Activated T-helper 1 cell treated with Interleukin-2 at 50 U/mL for 16 hours (primary cell): ENCODE data around the gene MAP3K20.
"Not testable (repeated sequence)": the region's sequence is repeated elsewhere in the genome, so short reads cannot be mapped to it uniquely, and the experiment has no call there.

Experiments used
- DNase-seq: peaks from one replicate; pipeline ENCODE4 v3.0.0-alpha.2; 2020; ENCODE audit warnings: low read depth

The MAP3K20 gene

DNA sequence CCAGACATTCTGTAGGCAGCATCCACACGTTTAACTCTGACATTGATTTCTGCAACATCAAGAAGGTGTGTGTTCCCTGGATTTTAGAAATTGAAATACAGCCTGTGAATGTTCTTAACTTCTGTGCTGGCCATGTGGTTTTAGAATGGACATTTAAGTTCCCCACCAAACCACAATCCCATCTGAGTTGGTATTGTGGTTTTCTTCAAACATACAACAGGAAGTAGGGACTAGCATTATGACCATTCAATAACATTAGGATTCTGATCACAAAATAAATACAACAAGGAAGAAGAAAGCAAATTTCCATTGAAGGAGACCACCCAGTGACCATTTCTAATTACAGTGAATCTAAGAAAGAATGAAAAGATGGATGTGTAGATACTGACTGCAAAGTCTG, 51.2 kb downstream of the MAP3K20 start:
- DNase-seq = no peak

DNA sequence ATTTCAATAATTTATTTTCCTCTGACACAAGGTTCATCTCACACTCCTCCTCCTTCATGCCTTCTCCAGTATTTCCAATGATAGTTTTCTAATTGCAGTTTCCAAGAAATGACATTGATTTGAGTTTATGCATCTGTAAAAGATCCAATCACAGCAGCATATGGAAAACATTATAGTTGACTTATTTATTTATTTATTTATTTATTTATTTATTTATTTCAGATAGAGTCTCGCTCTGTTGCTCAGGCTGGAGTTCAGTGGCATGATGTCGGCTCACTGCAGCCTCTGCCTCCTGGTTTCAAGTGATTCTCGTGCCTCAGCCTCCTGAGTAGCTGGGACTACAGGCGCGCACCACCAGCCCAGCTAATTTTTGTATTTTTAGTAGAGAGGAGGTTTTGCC, 52.5 kb downstream of the MAP3K20 start:
- not testable (repeated sequence) for DNase-seq

- no peak for DNase-seq
Measured at GRCh38 chr2:173130496-173131465, 55.1 kb downstream of the MAP3K20 start.

GRCh38 chr2:173132531-173132930, 56.9 kb downstream of the MAP3K20 start:
- no peak for DNase-seq

GRCh38 chr2:173134703-173135102, 59.1 kb downstream of the MAP3K20 start:
- no peak for DNase-seq

- DNase-seq = no peak
Measured at GRCh38 chr2:173136067-173136466, 60.4 kb downstream of the MAP3K20 start.

GRCh38 chr2:173136599-173136998, 61.0 kb downstream of the MAP3K20 start:
- no peak for DNase-seq

GRCh38 chr2:173137610-173138009, 62.0 kb downstream of the MAP3K20 start:
- no peak for DNase-seq

DNA sequence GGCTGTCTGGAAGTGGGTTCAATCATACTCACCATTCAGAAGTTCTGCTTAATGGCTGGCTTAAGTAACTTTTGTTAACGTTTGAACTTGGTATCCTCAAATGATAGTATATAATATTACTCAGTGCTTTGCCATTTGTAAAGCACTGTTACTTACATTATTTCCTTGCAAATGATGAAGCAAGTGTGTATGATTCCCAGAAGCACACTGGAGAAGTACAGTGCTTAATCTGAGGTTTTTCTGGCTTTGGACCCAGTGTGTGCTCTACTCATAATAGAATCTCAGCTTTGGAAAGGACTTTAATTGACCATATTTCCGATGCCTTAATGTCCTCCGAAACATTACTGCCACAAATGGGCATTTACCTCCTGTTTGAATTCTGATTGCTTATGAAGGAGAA, 63.3 kb downstream of the MAP3K20 start:
- no peak for DNase-seq

- DNase-seq = no peak
Measured at GRCh38 chr2:173141666-173142065, 66.0 kb downstream of the MAP3K20 start.

DNA sequence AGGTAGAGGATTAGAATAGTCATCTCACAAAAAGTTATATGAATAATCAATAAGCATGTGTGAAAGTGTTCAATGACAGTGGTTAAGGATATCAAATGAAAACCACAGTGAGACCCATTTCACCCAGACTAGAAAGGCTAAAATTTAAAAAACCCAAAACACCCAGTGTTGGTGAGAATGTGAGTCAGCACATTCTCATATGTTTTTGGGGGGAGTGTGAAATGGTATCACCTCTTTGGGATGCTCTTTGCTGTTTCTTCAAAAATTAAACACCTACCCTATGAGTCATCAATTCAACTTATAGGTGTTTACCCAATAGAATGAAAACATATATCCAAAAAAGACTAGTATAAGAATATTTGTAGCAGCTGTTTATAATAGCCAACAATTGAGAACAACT, 69.8 kb downstream of the MAP3K20 start:
- no peak for DNase-seq

DNA sequence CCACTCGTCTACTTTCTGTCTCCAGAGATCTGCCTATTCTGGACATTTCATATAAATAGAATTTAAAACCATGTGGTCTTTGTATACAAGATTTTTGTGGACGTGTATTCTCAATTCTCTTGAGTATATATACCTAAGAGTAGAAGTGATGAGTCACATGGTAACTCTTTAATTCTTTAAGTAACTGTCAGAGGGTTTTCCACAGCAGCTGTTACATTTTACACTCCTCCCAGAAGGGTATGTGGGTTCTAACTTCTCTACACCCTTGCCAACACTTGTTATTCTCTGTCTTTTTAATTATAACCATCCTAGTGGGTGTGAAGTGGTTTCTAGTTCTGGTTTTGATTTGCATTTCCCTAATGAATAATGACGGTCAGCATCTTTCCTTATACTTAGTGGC, 70.9 kb downstream of the MAP3K20 start:
- no peak for DNase-seq

DNA sequence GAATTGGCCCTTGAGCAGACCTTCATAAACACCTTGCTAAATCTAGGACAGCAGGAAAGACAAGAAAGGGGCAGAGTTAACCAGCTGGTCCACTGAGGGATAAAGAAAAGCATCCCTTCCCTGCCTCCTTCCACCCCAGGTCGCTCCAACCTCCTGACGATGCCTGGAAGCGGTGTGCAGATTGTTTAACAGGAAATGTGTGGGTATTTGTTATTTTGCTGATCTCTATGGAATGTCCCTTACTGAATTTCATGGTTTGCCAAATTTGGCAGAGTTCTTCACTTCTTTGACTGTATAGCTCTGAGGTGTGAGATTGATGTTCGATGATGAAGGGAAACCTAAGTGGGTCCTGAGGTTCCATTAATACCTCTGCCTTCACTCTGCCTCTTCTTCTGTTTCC, 72.9 kb downstream of the MAP3K20 start:
- no peak for DNase-seq

GRCh38 chr2:173149491-173149890, 73.8 kb downstream of the MAP3K20 start:
- peak; percentile 10 for DNase-seq

DNA sequence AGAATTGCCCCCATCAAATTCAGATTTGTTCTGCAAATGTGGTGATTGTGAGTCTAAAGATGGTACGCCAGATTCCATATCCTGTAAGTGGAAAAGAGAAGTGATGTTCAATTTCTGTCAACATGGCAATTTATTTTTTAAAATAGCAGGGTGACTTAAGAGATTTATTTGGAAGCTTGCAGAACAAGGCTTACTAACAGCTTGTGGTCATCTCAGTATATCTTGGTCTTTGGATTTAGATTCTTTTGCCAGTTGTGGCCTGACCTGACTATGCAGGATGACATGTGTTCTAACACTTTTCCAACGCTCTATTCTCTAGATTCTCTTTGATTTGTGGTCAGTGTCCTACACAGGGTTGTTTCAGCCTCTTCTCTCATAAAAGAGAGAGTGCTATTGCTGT, 74.4 kb downstream of the MAP3K20 start:
- DNase-seq = no peak

GRCh38 chr2:173150963-173151362, 75.3 kb downstream of the MAP3K20 start:
- DNase-seq = no peak

DNA sequence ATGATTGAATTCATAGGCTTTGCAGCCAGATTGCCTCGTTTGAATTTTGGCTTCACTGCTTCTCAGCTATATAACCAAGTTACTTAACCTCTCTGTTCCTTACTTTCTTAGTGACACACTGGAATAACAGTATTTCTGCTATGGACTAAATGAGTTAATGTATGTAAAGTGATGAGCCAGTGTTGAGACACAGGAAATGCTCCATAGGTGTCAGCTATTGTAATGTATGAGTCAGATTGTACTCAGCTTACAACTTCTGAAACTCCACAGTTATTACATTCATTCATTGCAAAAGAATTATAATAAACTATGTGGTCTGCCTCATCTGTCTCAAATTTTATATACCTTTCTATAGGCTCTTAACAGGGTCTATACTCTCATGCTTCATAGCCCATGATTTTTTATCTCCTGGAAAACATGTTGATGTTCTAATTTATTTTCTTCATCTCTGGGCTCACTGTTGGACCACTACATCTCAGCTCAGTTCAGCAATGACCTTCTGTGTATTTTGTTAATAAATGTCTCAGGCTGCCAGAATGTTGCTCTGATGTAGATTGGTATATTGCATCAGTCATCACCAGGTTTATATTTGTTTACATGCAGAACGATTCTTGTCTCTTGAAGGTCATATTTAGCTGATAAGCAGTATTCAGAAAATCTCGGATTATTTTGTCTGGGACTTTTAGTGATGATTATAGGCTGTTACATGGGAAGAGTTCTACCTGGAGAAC, 76.2 kb downstream of the MAP3K20 start:
- no peak for DNase-seq

DNA sequence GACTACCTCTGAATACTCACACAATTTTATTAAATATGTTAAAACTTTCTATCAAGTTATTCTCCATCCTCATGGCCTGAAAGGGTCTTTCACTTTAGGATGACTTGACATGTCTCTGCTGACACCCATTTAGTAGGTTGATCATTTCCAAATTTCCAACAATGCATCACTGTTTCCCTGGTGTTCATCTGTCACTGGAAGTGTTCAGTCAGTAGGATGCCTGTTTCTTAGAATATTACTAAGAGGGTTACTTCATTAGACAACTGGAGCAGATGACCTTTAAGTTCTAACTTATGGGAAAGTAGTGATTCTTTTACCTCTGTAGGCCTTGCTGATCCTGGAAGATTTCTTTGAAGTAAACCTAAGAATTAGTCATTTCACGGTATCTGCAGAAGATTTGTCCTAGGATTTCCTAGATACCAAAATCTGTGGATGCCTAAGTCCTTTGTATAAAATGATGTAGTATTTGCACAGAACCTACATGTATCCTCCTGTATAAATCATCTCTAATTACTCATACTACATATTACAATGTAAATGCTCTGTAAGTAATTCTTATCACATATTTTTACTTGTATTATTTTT, 77.7 kb downstream of the MAP3K20 start:
- no peak for DNase-seq

- no peak for DNase-seq
Measured at GRCh38 chr2:173157676-173158293, 82.1 kb downstream of the MAP3K20 start.

GRCh38 chr2:173159791-173160463, 84.3 kb downstream of the MAP3K20 start:
- DNase-seq = no peak

- DNase-seq = no peak
Measured at GRCh38 chr2:173160618-173161017, 85.0 kb downstream of the MAP3K20 start.

DNA sequence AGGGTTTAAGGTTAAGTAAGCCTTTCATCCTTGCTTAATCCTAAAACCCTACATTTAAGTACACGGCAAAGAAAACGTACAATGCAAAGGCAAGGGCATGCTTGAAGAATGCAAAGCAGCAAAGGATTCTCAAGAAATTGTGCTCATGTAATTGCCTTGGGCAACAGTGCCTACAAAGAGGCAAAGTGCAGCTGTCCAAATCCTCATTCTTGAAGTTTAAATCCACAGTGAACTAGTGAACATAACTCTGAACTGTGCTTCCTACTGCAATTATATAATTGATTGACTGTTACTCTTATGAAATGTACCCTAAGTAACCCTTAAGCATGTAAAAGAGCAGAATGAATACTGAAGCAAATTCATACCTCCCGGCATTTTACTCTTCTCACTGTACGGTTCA, 85.4 kb downstream of the MAP3K20 start:
- no peak for DNase-seq
